ENCODE results near the gene LRRD1.

- TF ChIP-seq CTCF (IDR thresholded peaks at IDR 0.05) (no peak), POLR2A (IDR thresholded peaks at IDR 0.05) (no peak)
These were observed 20.0 kb downstream of the LRRD1 start for GRCh38 chr7:92158660-92159575.

Measured in Peyer's patch (tissue), 4 donors.